Activated CD8-positive, alpha-beta memory T cell treated with anti-CD3 and anti-CD28 coated beads for 24 hours (primary cell): ENCODE data around the gene CEP89.
"Not testable (repeated sequence)": the region's sequence is repeated elsewhere in the genome, so short reads cannot be mapped to it uniquely, and the experiment has no call there.

ENCODE experiments used
- DNase-seq: peaks from one replicate; pipeline ENCODE4 v3.0.0-alpha.2; 2020

CEP89 gene

DNA sequence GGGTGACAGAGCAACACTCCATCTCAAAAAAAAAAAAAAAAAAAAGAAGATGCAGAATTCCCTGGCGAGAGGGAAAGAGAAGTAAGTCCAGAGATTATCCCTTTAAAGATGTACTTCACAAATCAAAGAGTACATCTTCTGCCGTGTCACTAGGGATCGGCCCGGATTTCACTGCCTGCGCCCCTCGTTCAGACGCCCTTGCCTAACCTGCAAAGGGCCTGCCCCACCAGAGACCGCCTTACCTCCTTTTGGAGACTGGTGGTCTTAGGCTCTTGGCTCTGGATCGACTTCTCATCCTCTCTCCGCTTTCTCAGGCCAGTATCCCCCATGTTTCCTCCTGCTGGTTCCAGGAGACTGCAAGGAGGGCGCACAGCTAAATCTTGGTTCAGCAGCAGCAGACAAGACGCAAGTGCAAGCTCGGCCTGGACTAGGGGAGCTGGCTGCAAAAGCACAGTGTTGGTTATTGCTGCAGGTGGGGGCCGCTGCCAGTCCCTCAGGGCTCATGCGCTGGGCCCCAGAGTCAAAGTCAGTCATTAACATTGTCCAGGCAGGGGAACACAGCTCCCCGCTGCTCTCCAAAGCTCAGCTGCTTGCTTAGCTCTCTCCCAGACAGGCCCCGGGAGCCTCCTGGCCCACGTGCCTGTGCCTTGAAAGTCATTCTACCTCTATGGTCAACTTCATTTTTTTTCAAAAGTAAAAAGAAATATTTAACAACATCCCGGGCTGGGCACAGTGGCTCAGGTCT, 103.4 kb downstream of the CEP89 start:
- no peak for DNase-seq

- DNase-seq, result not testable (repeated sequence)
Observed at GRCh38 chr19:32867436-32867835, 104.3 kb downstream of the CEP89 start.

GRCh38 chr19:32866564-32867265, 105.0 kb downstream of the CEP89 start:
- no peak for DNase-seq

DNA sequence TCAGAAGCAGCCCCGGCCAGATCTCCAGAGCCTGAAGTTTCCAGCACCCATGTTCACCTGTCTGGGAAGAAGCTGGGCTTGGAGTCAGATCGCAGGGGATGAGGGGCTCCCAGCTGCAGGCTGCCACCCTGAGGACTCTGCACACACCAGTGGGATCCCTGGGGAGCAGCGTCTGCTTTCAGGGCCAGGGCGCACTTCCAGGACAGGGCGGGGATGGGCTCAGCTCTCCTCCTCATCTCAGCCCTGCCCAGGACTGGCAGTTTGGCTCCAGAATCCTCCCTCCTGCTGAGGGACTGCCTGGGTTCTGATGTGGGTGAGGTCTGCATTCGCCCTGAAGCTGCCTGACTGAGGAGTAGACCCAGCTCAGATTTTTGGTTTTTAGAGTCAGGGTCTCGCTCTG, 105.7 kb downstream of the CEP89 start:
- DNase-seq, result no peak

DNA sequence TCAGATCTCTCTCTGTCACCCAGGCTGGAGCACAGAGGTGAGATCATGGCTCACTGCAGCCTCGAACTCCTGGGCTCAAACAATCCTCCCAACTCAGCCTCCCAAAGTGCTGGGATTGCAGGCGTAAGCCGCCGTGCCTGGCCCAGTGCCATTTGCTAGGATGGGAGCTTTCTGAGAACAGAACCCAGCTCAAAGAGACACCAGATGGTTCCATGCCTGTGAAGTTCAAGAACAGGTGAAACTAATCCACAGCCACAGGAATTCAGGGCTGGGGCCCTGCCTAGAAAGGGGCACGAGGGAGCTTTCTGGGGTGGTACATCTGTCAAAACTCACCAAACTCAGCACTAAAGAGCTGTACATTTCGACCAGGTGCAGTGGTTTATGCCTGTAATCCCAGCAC, 106.4 kb downstream of the CEP89 start:
- no peak for DNase-seq

DNA sequence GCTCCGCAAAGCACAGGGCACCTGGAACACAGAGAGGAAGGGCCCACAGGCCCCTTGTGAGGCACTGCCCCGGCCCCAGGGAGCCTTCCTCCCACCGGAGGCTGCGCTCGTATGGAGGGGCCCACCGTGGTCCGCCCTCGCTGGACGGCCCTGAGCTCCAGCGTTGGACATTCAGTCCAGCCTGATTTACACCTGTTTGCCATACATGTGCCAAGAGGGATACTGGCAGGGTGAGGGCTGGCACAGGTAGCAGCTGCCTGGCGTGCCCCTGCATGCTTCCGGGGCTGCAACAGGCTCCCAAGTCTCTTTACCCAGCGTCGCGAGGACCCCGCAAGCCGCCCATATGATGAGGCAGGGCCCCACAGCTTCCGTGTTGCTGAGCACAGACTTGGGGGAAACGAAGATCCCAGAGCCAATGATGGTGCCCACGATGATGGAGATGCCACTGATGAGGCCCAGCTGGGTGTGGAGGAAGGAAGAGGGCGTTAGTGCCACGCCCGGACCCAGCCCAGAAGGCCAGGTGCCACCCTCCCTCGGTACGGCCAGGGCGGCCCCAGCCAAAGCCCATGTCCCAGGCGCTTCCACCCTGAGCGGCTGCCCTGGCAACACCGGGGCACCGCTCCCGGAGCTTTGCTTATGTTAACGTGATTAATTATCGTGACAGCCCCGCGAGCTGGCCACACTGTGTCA, 107.3 kb downstream of the CEP89 start:
- DNase-seq, result no peak

GRCh38 chr19:32863841-32864240, 107.9 kb downstream of the CEP89 start:
- no peak for DNase-seq

- no peak for DNase-seq
Observed at GRCh38 chr19:32863301-32863700, 108.5 kb downstream of the CEP89 start.

DNA sequence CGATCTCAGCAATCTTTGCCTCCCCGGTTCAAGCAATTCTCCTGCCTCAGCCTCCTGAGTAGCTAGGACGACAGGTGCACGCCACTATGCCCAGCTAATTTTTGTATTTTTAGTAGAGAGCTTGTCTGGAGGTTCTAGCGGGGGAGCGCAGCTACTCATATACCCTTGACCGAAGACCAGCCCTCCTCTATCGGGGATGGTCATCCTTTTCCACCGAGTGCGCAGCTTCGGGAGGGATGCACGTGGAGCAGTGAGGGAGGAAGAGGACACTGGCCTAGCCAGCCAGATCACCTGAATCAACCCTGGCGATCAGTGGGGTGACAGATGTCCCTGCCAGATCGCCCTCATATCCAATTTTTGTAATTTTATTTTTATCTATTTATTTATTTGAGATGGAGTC, 109.0 kb downstream of the CEP89 start:
- DNase-seq, result no peak

- DNase-seq, result no peak
Observed at GRCh38 chr19:32862173-32862572, 109.6 kb downstream of the CEP89 start.

DNA sequence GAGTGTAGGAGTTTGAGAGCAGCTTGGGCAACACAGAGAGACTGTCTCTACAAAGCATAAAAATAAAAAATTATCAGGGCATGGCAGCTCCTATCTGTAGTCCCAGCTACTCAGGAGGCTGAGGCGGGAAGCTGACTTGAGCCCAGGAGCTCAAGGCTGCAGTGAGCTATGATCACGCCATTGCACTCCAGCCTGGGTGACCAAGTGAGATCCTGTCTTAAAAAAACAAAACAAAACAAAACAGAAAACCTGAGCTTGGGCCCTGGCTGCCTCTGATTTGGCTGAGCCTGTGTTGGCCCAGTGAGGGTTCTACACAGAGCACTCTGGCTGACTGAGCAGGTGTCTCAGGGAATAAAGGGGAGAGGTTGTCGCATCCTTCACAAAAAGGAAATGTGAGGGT, 110.2 kb downstream of the CEP89 start:
- DNase-seq, result no peak

GRCh38 chr19:32859591-32859990, 112.2 kb downstream of the CEP89 start:
- no peak for DNase-seq

DNA sequence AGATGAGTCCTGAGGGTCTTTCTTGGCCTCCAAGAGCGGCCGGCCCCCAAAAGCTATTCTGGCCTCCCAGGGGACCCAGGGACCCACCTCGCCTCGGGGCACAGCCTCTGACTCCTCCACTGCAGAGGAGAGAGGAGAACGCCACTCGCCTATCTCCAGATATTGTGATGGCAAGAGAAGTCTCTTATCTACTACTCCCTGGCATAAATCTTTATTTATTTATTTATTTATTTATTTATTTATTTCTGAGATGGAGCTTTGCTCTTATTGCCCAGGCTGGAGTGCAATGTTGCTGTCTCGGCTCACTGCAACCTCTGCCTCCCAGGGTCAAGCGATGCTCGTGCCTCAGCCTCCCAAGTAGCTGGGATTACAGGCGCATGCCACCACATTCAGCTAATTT, 113.2 kb downstream of the CEP89 start:
- DNase-seq, result no peak

DNA sequence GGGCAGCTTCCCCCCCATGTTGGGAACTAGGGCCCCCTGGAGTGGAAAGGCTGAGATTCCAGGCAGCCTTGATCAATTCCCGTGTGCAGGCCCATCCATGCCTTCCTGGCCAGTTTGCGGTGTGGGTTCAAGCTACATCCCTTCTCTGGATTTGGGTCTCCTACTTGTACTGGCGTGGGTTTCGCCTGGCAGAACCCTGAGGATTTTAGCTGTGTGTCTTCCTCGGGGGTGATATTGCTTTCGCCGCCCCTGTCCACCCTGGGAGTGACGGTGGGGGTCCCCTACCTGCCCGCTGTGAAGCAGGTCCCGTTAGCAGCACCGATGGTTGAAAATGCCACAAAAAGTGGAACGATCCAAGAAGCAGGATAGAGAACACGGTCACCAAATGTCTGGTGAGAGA, 113.6 kb downstream of the CEP89 start:
- no peak for DNase-seq

DNA sequence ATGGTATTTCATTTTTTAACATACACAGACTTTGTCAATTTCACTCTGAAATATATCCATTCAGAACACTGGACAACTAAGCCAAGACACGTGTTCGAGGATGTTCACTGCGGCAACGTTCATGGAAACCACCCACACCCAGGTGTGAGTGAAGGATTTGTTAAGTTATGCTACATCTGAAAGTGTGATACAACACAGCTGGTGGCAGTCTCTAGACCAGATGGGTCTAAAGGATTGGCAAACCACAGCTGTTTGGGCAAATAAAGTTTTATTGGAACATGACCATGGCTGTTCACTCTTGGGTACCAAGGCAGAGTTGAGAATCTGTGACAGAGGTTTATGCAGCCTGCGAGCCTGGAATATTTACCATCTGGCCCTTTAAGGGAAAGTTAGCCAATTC, 114.2 kb downstream of the CEP89 start:
- DNase-seq, result no peak

GRCh38 chr19:32856818-32857217, 114.9 kb downstream of the CEP89 start:
- not testable (repeated sequence) for DNase-seq

DNA sequence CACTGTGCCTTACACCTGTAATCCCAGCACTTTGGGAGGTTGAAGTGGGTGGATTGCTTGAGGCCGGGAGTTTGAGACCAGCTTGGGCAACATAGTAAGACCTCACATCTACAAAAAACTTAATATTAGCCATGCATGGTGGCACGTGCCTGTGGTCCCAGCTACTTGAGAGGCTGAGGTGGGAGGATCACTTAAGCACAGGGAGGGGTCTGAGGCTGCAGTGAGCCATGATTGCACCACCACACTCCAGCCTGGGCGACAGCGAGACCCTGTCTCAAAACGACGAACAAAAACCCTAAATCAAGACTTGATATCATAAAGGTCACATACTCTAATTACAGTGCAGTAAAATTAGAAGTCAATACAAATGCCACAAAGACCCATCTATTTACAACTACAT, 119.5 kb downstream of the CEP89 start:
- no peak for DNase-seq

- not testable (repeated sequence) for DNase-seq
Observed at GRCh38 chr19:32848035-32848434, 123.7 kb downstream of the CEP89 start.

DNA sequence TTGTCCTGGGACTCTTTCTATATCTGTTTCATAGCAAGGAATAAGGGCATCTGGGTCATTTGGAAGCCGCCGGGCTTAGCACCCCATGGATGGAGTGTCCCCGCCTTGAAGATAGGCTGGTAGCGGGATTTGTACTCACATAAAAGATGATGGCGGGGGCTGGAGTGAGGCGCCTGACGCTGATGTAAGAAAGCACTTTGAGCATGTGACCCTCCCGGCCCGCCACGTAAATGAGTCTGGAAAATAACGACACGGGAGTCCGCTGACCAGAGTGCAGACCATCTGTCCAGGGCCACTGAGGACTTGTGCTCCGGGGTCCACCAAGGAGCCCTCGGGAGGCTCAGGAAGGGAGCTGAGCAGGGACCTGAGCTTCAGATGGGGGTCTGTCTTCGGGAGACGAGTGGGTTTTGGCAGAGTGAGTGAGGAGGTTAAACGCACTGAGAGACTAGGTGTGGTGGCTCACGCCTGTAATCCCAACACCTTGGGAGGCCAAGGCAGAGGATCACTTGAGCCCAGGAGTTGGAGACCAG, 128.0 kb downstream of the CEP89 start:
- no peak for DNase-seq

- DNase-seq, result no peak
Observed at GRCh38 chr19:32842061-32842460, 129.7 kb downstream of the CEP89 start.

GRCh38 chr19:32837531-32837930, 134.2 kb downstream of the CEP89 start:
- no peak for DNase-seq

GRCh38 chr19:32833388-32833787, 138.4 kb downstream of the CEP89 start:
- DNase-seq, result not testable (repeated sequence)

- DNase-seq, result not testable (repeated sequence)
Observed at GRCh38 chr19:32832825-32833224, 138.9 kb downstream of the CEP89 start.

- not testable (repeated sequence) for DNase-seq
Observed at GRCh38 chr19:32832094-32832493, 139.7 kb downstream of the CEP89 start.
